Lower leg skin (tissue), 3 donors: ENCODE data around the gene DAD1.

ENCODE experiments used
- POLR2A ChIP-seq, 2 donors: fragments of 450-650 bp; IDR thresholded peaks; one replicate each; pipeline ENCODE4 v1.6.1; 2016 to 2017; ENCODE audit warnings: antibody characterized with exemption in 2 of 2, mild to moderate bottlenecking in 1 of 2, moderate library complexity in 1 of 2
- TF ChIP-seq, protein P1 (sequence below), 3 donors: fragments of 450-650 bp; IDR thresholded peaks; one replicate each; pipeline ENCODE4 v1.5.1; 2016; ENCODE audit warnings: antibody characterized with exemption in 3 of 3, mild to moderate bottlenecking in 3 of 3, moderate library complexity in 2 of 3

DNA sequence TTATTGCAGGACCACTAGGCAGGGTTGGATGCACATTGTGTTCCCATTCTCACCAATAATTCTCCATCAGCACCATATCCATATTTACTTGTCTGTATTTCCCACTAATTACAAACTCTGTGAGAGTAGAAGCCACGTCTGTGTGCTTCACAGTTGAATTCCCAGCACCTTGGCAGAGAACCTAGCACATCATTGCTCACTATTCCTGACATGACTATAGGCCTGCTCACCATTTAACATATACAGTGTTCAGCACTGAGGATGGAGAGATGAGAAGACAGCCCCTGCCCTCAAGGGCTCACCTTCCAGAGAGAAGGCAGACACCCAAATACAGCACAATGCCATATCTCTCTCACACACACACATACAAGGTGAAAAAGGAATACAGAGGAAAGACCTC, 5.0 kb downstream of the DAD1 start:
- TF ChIP-seq, protein P1, sequence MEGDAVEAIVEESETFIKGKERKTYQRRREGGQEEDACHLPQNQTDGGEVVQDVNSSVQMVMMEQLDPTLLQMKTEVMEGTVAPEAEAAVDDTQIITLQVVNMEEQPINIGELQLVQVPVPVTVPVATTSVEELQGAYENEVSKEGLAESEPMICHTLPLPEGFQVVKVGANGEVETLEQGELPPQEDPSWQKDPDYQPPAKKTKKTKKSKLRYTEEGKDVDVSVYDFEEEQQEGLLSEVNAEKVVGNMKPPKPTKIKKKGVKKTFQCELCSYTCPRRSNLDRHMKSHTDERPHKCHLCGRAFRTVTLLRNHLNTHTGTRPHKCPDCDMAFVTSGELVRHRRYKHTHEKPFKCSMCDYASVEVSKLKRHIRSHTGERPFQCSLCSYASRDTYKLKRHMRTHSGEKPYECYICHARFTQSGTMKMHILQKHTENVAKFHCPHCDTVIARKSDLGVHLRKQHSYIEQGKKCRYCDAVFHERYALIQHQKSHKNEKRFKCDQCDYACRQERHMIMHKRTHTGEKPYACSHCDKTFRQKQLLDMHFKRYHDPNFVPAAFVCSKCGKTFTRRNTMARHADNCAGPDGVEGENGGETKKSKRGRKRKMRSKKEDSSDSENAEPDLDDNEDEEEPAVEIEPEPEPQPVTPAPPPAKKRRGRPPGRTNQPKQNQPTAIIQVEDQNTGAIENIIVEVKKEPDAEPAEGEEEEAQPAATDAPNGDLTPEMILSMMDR (IDR thresholded peaks at IDR 0.05): no peak
- TF ChIP-seq POLR2A (IDR thresholded peaks at IDR 0.05): no peak
